Activated CD4-positive, alpha-beta T cell treated with anti-CD3 and anti-CD28 coated beads, Interleukin-2, amount 10 ng/mL, durations not matched to agents 7 days and 5 days (primary cell): ENCODE results near the gene KCNC3. TPM values are rescaled to one million over a fixed set of nuclear protein-coding genes. Genes with fewer than 3 reads are reported as not detected.

Experiments used
- CTCF ChIA-PET: fragments of 350-600 bp; sonication (Branson Sonifier 250); formaldehyde crosslinking; loops from one replicate; lab custom pipeline; 2021; ENCODE audit warnings: antibody characterized with exemption; lab: Charles Lee
- POLR2A ChIA-PET: fragments of 350-600 bp; sonication (Branson Sonifier 250); formaldehyde crosslinking; loops from one replicate; lab custom pipeline; 2021; ENCODE audit warnings: antibody characterized with exemption; lab: Charles Lee
- DNase-seq: peaks from one replicate; pipeline ENCODE4 v3.0.0-alpha.2; 2020
- H3K27ac Mint-ChIP-seq: one replicate; pipeline ENCODE4 v1.8.0; 2021; ENCODE audit warnings: mild to moderate bottlenecking, moderate library complexity, mixed read lengths
- H3K27me3 Mint-ChIP-seq: one replicate; pipeline ENCODE4 v1.8.0; 2021; ENCODE audit warnings: mixed read lengths
- H3K36me3 Mint-ChIP-seq: one replicate; pipeline ENCODE4 v1.8.0; 2021; ENCODE audit warnings: low read depth, mixed read lengths
- H3K4me1 Mint-ChIP-seq: one replicate; pipeline ENCODE4 v1.8.0; 2021; ENCODE audit warnings: mixed read lengths
- H3K4me3 Mint-ChIP-seq: one replicate; pipeline ENCODE4 v1.8.0; 2021; ENCODE audit warnings: mild to moderate bottlenecking, moderate library complexity, mixed read lengths
- H3K9me3 Mint-ChIP-seq: one replicate; pipeline ENCODE4 v1.8.0; 2021; ENCODE audit warnings: mixed read lengths
- total RNA-seq, 2 experiments: library from RNA; stranded (reverse); gene quantifications; one replicate each; pipeline ENCODE4 v1.2.3, GENCODE V29; 2021

The KCNC3 gene
- total RNA-seq: 1 to 10 TPM; 3.4 to 4.1 TPM

GRCh38 chr19:50329146-50329925 is at the start of gene KCNC3:
Gene KCNC3 (minus strand): TSS chr19:50329377. CDS start chr19:50329082, 295 bp downstream.
- H3K27me3 Mint-ChIP-seq: peaks cover 23% of the 10 kb centered on the region
- peaks cover 69% of the 10 kb centered on the region for H3K4me1 Mint-ChIP-seq
- POLR2A ChIA-PET: no interaction called here

GRCh38 chr19:50378863-50379236 is 49.7 kb upstream of the KCNC3 start:
- DNase-seq: no peak
- no peaks in the 10 kb centered on the region for H3K9me3 Mint-ChIP-seq
- ChIA-PET POLR2A (no interaction called here), CTCF (no interaction called here)
- no peak overlapping the region for H3K4me3 Mint-ChIP-seq
- no peak overlapping the region for H3K27ac Mint-ChIP-seq
- peaks cover 32% of the 10 kb centered on the region for H3K4me1 Mint-ChIP-seq
- no peaks in the 10 kb centered on the region for H3K27me3 Mint-ChIP-seq
- H3K36me3 Mint-ChIP-seq: peaks cover 28% of the 10 kb centered on the region

More at GRCh38 chr19:50329146-50329925, at the start of gene KCNC3:
- peak; percentile 98 for DNase-seq
- Mint-ChIP-seq H3K4me3 (peak within 1 kb of the TSS; percentile 83), H3K27ac (peak within 1 kb of the TSS; percentile 89), H3K9me3 (peaks cover 4% of the 10 kb centered on the region), H3K36me3 (peaks cover 16% of the 10 kb centered on the region)
- CTCF ChIA-PET: interaction anchor here (0.6 to 1.8 kb wide), 13 partner anchors 9 to 342 kb away, joined by 3 to 12 read pairs (median 4); no protein-coding TSS in a partner anchor

GRCh38 chr19:50378169-50378862 is 49.1 kb upstream of the KCNC3 start:
- POLR2A ChIA-PET: no interaction called here
- Mint-ChIP-seq H3K27ac (no peak overlapping the region), H3K4me3 (peak overlapping the region; percentile 17), H3K4me1 (peaks cover 27% of the 10 kb centered on the region), H3K9me3 (no peaks in the 10 kb centered on the region), H3K36me3 (peaks cover 28% of the 10 kb centered on the region), H3K27me3 (no peaks in the 10 kb centered on the region)
- CTCF ChIA-PET: no interaction called here
- DNase-seq: no peak

- H3K27me3 Mint-ChIP-seq: no peaks in the 10 kb centered on the region
- ChIA-PET POLR2A (no interaction called here), CTCF (no interaction called here)
- no peaks in the 10 kb centered on the region for H3K9me3 Mint-ChIP-seq
- no peak for DNase-seq
- H3K4me3 Mint-ChIP-seq: no peak overlapping the region
- H3K4me1 Mint-ChIP-seq: peaks cover 23% of the 10 kb centered on the region
- H3K36me3 Mint-ChIP-seq: peaks cover 28% of the 10 kb centered on the region
- peak overlapping the region; percentile 99 for H3K27ac Mint-ChIP-seq
Observed at GRCh38 chr19:50377517-50377916, 48.3 kb upstream of the KCNC3 start.

GRCh38 chr19:50377051-50377461 is 47.9 kb upstream of the KCNC3 start:
- ChIA-PET CTCF (no interaction called here), POLR2A (no interaction called here)
- Mint-ChIP-seq H3K36me3 (peaks cover 28% of the 10 kb centered on the region), H3K9me3 (no peaks in the 10 kb centered on the region), H3K27me3 (no peaks in the 10 kb centered on the region), H3K4me1 (peaks cover 23% of the 10 kb centered on the region), H3K27ac (peak overlapping the region; percentile 99), H3K4me3 (peak overlapping the region; percentile 92)
- DNase-seq: peak; percentile 58

- CTCF ChIA-PET: interaction anchor here (0.6 to 1.6 kb wide), 5 partner anchors 12 to 81 kb away, joined by 3 to 9 read pairs (median 4); no protein-coding TSS in a partner anchor
- peak; percentile 95 for DNase-seq
- peaks cover 28% of the 10 kb centered on the region for H3K36me3 Mint-ChIP-seq
- peak within 1 kb of the TSS; percentile 92 for H3K4me3 Mint-ChIP-seq
- H3K27me3 Mint-ChIP-seq: no peaks in the 10 kb centered on the region
- peaks cover 23% of the 10 kb centered on the region for H3K4me1 Mint-ChIP-seq
- peak within 1 kb of the TSS; percentile 99 for H3K27ac Mint-ChIP-seq
- no peaks in the 10 kb centered on the region for H3K9me3 Mint-ChIP-seq
- POLR2A ChIA-PET: no interaction called here
Observed at GRCh38 chr19:50376166-50377050, 47.2 kb upstream of the KCNC3 start, which contains the start of gene NR1H2. Gene NR1H2 (plus strand): TSS chr19:50376457. CDS start chr19:50377606, 1,149 bp downstream.

GRCh38 chr19:50371914-50372475 is 42.8 kb upstream of the KCNC3 start:
- no peak overlapping the region for H3K27ac Mint-ChIP-seq
- POLR2A ChIA-PET: no interaction called here
- H3K4me1 Mint-ChIP-seq: peaks cover 33% of the 10 kb centered on the region
- CTCF ChIA-PET: no interaction called here
- H3K9me3 Mint-ChIP-seq: no peaks in the 10 kb centered on the region
- H3K27me3 Mint-ChIP-seq: no peaks in the 10 kb centered on the region
- H3K4me3 Mint-ChIP-seq: no peak overlapping the region
- H3K36me3 Mint-ChIP-seq: peaks cover 3% of the 10 kb centered on the region
- DNase-seq: no peak

GRCh38 chr19:50368649-50369570 is 39.7 kb upstream of the KCNC3 start:
- Mint-ChIP-seq H3K27me3 (no peaks in the 10 kb centered on the region), H3K4me3 (peak overlapping the region; percentile 84), H3K4me1 (peaks cover 40% of the 10 kb centered on the region), H3K9me3 (no peaks in the 10 kb centered on the region), H3K36me3 (no peaks in the 10 kb centered on the region), H3K27ac (peak overlapping the region; percentile 87)
- ChIA-PET POLR2A (interaction anchor here (0.5 kb wide), 1 partner anchor 239 kb away, joined by 3 read pairs; no protein-coding TSS in a partner anchor), CTCF (interaction anchor here (0.6 to 1.6 kb wide), 12 partner anchors 8 to 446 kb away, joined by 3 to 12 read pairs (median 4); no protein-coding TSS in a partner anchor)
- DNase-seq: peak; percentile 78

- ChIA-PET POLR2A (no interaction called here), CTCF (no interaction called here)
- Mint-ChIP-seq H3K36me3 (no peaks in the 10 kb centered on the region), H3K27ac (peak within 1 kb of the TSS; percentile 90), H3K4me1 (peaks cover 69% of the 10 kb centered on the region), H3K9me3 (no peaks in the 10 kb centered on the region), H3K4me3 (peak within 1 kb of the TSS; percentile 22), H3K27me3 (no peaks in the 10 kb centered on the region)
- DNase-seq: no peak
Observed at GRCh38 chr19:50365434-50366306, 36.5 kb upstream of the KCNC3 start, which contains the start of gene NAPSA. Gene NAPSA (minus strand): TSS chr19:50365639. CDS start chr19:50365621, 18 bp downstream.

GRCh38 chr19:50362656-50363424 is 33.7 kb upstream of the KCNC3 start:
- DNase-seq: no peak
- peaks cover 2% of the 10 kb centered on the region for H3K9me3 Mint-ChIP-seq
- no peaks in the 10 kb centered on the region for H3K27me3 Mint-ChIP-seq
- peak overlapping the region; percentile 18 for H3K4me3 Mint-ChIP-seq
- peak overlapping the region; percentile 78 for H3K27ac Mint-ChIP-seq
- peaks cover 6% of the 10 kb centered on the region for H3K36me3 Mint-ChIP-seq
- ChIA-PET POLR2A (no interaction called here), CTCF (interaction anchor here (1.0 to 1.5 kb wide), 4 partner anchors 13 to 149 kb away, joined by 3 to 4 read pairs (median 3); partner anchors contain the start of genes JOSD2 and NR1H2)
- H3K4me1 Mint-ChIP-seq: peaks cover 79% of the 10 kb centered on the region
